ENCODE data around the gene PDLIM5. TPM values are rescaled to one million over a fixed set of nuclear protein-coding genes. Genes with fewer than 3 reads are reported as not detected.
"Not testable (repeated sequence)": the region's sequence is repeated elsewhere in the genome, so short reads cannot be mapped to it uniquely, and the experiment has no call there.

The PDLIM5 gene
- total RNA-seq, 8 experiments from 2014 or later = 11.9 to 71.2 (median 30.5) TPM

DNA sequence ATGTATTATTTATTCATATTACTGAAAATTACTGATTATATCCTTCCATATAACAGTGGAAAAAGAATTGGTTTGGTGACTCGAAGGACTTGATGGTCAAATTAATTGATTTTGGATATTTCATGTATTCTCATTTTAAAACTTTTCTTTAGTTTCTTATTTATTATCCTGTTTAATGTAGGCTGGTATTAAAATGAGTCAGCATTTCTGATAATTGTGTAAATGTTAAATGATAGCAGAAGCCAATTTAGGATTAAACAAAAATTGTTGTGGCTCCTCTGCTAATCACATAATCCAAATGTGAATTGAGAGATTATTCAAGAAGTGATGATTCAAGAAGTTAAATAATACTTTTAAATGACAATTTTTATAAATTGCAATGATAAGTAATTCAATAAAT lies 38.7 kb downstream of the PDLIM5 start:
- H3K4me3 ChIP-seq = no peak overlapping the region
- H3K4me1 ChIP-seq (replicated peaks in 1 of 2) = no peaks in the 10 kb centered on the region
- H3K27ac ChIP-seq = no peak overlapping the region
- WGBS, 10 experiments = 80 to 100% (median 92%) methylated on average over 1 of the region's 1 CpG; no CpG with 5 or more reads in 1 of the 10 experiments
- in situ Hi-C loops (cut with MboI; ENCODE audit: low pct_unique_long_range_greater_than_20kb in 2 of 9, low sequenced_read_pairs in 9 of 9, unreplicated experiment in 9 of 9) = no loop called here
- ATAC-seq (replicated peaks in 6 of 8) = no peak

- H3K27ac ChIP-seq = no peak overlapping the region
- ATAC-seq (replicated peaks in 6 of 8) = no peak
- no peaks in the 10 kb centered on the region for H3K4me1 ChIP-seq (replicated peaks in 1 of 2)
- in situ Hi-C loops (cut with MboI; ENCODE audit: low pct_unique_long_range_greater_than_20kb in 2 of 9, low sequenced_read_pairs in 9 of 9, unreplicated experiment in 9 of 9) = no loop called here
- WGBS, 10 experiments = 7 to 100% (median 90%) methylated on average over 1 to 2 of the region's 2 CpGs; no CpG with 5 or more reads in 1 of the 10 experiments
- H3K4me3 ChIP-seq = no peak overlapping the region
Measured at GRCh38 chr4:94491322-94491721, 39.6 kb downstream of the PDLIM5 start.

DNA sequence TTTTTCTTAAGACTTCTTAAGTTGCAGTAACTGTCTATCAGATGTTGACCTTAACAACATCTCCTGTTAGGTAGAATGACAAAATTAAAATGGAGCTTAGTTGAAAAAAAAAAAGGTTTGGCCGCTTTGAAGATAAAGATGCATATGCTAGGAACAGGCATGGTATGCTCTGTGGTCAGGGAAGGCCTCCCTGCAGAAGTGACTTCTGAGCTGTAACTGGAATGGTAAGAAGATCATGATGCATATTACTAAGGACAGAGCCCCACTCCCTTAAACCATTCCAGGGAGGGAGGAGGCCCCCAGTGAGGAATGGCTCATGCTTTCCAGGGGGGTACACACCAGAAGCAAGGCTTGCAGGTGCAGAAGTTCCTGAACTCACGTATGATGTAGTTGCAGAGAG lies 43.7 kb downstream of the PDLIM5 start:
- H3K4me1 ChIP-seq (replicated peaks in 1 of 2) = no peaks in the 10 kb centered on the region
- no peak overlapping the region for H3K27ac ChIP-seq
- H3K4me3 ChIP-seq = no peak overlapping the region
- WGBS, 10 experiments = 39 to 100% (median 80%) methylated on average over 1 to 2 of the region's 2 CpGs; no CpG with 5 or more reads in 1 of the 10 experiments
- ATAC-seq (replicated peaks in 6 of 8) = peak in 2 of 8 experiments; percentile 52 to 68
- in situ Hi-C loops (cut with MboI; ENCODE audit: low pct_unique_long_range_greater_than_20kb in 2 of 9, low sequenced_read_pairs in 9 of 9, unreplicated experiment in 9 of 9) = no loop called here

DNA sequence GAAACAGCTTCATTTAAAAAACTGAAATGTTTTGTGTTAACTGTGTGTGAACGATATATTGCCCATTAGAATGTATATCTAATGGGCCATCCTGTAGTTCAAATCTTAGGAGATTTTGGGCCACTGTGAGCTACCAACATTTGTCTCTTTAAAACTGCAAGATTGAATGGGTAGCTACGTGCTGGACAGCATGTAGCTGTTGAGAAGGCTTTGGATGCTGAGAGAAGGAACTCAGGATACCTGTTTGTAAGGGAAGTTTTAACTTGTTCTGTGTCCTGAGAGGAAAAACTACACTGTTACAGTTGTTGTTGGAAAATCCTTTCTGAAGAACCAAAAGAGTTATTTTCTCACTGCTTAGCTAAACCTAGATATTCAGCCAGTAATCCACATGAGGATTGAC lies 45.9 kb downstream of the PDLIM5 start:
- in situ Hi-C loops (cut with MboI; ENCODE audit: low pct_unique_long_range_greater_than_20kb in 2 of 9, low sequenced_read_pairs in 9 of 9, unreplicated experiment in 9 of 9) = no loop called here
- WGBS, 10 experiments = 67 to 100% (median 89%) methylated on average over 1 to 2 of the region's 2 CpGs; no CpG with 5 or more reads in 1 of the 10 experiments
- Histone ChIP-seq H3K27ac (no peak overlapping the region), H3K4me1 (replicated peaks in 1 of 2) (no peaks in the 10 kb centered on the region), H3K4me3 (no peak overlapping the region)
- no peak for ATAC-seq (replicated peaks in 6 of 8)

- H3K4me3 ChIP-seq = no peak overlapping the region
- ATAC-seq (replicated peaks in 6 of 8) = no peak
- H3K4me1 ChIP-seq (replicated peaks in 1 of 2) = no peaks in the 10 kb centered on the region
- WGBS, 10 experiments = 14 to 100% (median 100%) methylated on average over 1 of the region's 1 CpG; no CpG with 5 or more reads in 2 of the 10 experiments
- H3K27ac ChIP-seq = no peak overlapping the region
- in situ Hi-C loops (cut with MboI; ENCODE audit: low pct_unique_long_range_greater_than_20kb in 2 of 9, low sequenced_read_pairs in 9 of 9, unreplicated experiment in 9 of 9) = no loop called here
Measured at GRCh38 chr4:94498502-94498901, 46.8 kb downstream of the PDLIM5 start.

DNA sequence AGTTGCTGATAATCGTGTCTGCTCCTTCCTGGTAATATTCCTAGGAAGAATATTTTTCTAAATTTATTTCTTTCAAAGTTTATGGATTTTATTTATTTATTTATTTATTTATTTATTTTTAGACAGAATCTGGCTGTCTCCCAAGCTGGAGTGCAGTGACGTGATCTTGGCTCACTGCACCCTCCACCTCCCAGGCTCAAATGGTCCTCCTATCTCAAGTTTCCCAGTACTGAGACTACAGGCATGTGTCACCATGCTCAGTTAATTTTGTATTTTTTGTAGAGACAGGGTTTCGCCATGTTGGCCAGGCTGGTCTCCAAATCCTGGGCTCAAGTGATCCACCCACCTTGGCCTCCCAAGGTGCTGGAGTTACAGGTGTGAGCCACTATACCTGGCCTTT lies 48.9 kb downstream of the PDLIM5 start:
- Histone ChIP-seq H3K4me1 (replicated peaks in 1 of 2) (no peaks in the 10 kb centered on the region), H3K27ac (no peak overlapping the region), H3K4me3 (no peak overlapping the region)
- ATAC-seq (replicated peaks in 6 of 8) = no peak
- WGBS, 10 experiments = 89 to 100% (median 98%) methylated on average over 1 to 3 of the region's 3 CpGs
- in situ Hi-C loops (cut with MboI; ENCODE audit: low pct_unique_long_range_greater_than_20kb in 2 of 9, low sequenced_read_pairs in 9 of 9, unreplicated experiment in 9 of 9) = no loop called here

DNA sequence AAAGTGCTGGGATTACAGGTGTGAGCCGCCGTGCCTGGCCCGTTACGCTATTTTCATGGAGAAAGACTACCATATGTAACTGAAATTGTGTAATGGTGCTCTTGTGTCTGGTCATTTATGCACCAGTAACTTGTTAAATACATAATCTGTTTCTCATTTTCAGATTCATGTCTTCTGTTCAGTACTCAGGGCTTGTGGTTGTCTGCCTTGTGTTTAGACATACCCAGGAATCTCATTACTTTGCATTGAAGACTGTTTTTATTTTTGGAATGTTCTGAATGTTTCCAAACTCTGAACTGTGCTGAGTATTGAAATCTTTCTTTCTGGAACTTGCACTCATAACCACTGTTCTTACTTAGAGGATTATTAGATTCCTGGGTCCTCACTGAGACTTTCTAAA lies 52.8 kb downstream of the PDLIM5 start:
- 94 to 100% methylated on average over 2 to 4 of the region's 4 CpGs; no CpG with 5 or more reads in 8 of the 10 experiments for WGBS, 10 experiments
- Histone ChIP-seq H3K4me1 (replicated peaks in 1 of 2) (no peaks in the 10 kb centered on the region), H3K4me3 (no peak overlapping the region), H3K27ac (no peak overlapping the region)
- in situ Hi-C loops (cut with MboI; ENCODE audit: low pct_unique_long_range_greater_than_20kb in 2 of 9, low sequenced_read_pairs in 9 of 9, unreplicated experiment in 9 of 9) = no loop called here
- ATAC-seq (replicated peaks in 6 of 8) = peak in 1 of 8 experiments; percentile 14

GRCh38 chr4:94506822-94507221 lies 55.1 kb downstream of the PDLIM5 start:
- Histone ChIP-seq H3K4me3 (no peak overlapping the region), H3K4me1 (replicated peaks in 1 of 2) (no peaks in the 10 kb centered on the region), H3K27ac (no peak overlapping the region)
- 93 to 100% (median 100%) methylated on average over 1 to 4 of the region's 7 CpGs; no CpG with 5 or more reads in 5 of the 10 experiments for WGBS, 10 experiments
- in situ Hi-C loops (cut with MboI; ENCODE audit: low pct_unique_long_range_greater_than_20kb in 2 of 9, low sequenced_read_pairs in 9 of 9, unreplicated experiment in 9 of 9) = no loop called here
- no peak for ATAC-seq (replicated peaks in 6 of 8)

DNA sequence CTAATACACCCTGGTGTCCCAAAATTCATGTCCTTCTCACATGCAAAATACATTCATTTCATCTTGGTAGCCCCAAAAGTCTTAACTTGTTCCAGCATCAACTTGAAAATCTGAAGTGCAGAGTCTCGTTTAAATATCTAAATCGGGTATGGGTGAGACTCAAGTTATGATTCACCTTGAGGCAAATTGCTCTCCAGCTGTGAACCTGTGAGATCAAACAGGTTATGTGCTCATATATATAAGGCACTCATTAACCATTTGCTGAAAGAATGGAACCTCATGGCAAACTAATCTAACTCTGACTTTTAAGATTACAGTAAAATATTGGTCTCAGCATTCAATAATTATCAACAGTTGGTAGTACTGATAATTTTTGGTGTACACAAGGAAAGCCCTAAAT lies 55.5 kb downstream of the PDLIM5 start:
- in situ Hi-C loops (cut with MboI; ENCODE audit: low pct_unique_long_range_greater_than_20kb in 2 of 9, low sequenced_read_pairs in 9 of 9, unreplicated experiment in 9 of 9) = no loop called here
- WGBS, 10 experiments = 75 to 100% (median 92%) methylated on average over 2 of the region's 2 CpGs; no CpG with 5 or more reads in 4 of the 10 experiments
- no peak overlapping the region for H3K4me3 ChIP-seq
- ATAC-seq (replicated peaks in 6 of 8) = no peak
- no peaks in the 10 kb centered on the region for H3K4me1 ChIP-seq (replicated peaks in 1 of 2)
- no peak overlapping the region for H3K27ac ChIP-seq

DNA sequence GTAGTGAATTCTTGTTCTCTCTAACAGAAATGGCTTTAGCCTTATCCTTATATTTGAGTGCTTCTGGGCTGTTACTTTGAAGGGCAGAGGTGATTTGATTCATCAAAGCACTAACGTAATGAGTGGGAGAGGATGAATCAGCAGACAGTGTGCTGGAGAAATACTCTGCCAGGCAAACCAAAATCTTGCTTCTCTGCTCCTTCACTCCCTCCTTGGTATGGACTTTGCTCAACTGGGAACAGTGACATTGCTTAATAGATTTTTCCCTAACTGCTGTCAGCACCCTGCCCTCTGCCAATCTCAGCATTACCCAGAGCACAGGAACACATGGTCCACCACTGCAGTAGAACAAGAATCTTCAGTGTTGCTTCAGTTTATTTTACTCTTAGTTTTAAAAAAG lies 56.0 kb downstream of the PDLIM5 start:
- Histone ChIP-seq H3K4me3 (no peak overlapping the region), H3K4me1 (replicated peaks in 1 of 2) (no peaks in the 10 kb centered on the region), H3K27ac (no peak overlapping the region)
- ATAC-seq (replicated peaks in 6 of 8) = peak in 5 of 8 experiments; percentile 21 to 73 (median 68)
- in situ Hi-C loops (cut with MboI; ENCODE audit: low pct_unique_long_range_greater_than_20kb in 2 of 9, low sequenced_read_pairs in 9 of 9, unreplicated experiment in 9 of 9) = no loop called here
- WGBS, 10 experiments = 10 to 100% (median 60%) methylated on average over 1 of the region's 1 CpG; no CpG with 5 or more reads in 2 of the 10 experiments

GRCh38 chr4:94508296-94508695 lies 56.6 kb downstream of the PDLIM5 start:
- no peak for ATAC-seq (replicated peaks in 6 of 8)

DNA sequence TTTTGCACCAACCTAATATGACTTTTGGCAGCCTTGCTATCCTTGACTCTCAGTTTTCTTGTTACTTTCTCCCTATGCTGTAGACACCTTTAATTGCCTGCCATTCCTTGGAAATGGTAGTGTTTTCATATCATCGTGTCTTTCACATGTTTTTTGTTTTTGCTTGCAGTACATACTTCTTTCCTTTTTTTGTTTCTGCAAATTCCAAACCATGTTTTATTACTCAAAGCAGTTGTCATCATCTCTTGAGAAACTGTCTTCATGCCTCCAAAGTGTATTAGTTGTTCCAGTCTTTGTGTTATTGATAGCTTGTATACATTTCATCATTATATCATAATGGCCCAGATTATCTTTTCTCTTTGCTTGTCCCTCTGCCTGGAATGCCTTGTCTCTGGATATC lies 57.1 kb downstream of the PDLIM5 start:
- Histone ChIP-seq H3K4me3 (no peak overlapping the region), H3K27ac (no peak overlapping the region), H3K4me1 (replicated peaks in 1 of 2) (no peaks in the 10 kb centered on the region)
- in situ Hi-C loops (cut with MboI; ENCODE audit: low pct_unique_long_range_greater_than_20kb in 2 of 9, low sequenced_read_pairs in 9 of 9, unreplicated experiment in 9 of 9) = no loop called here
- 0 to 100% (median 9%) methylated on average over 1 of the region's 1 CpG; no CpG with 5 or more reads in 3 of the 10 experiments for WGBS, 10 experiments
- ATAC-seq (replicated peaks in 6 of 8) = no peak

More at GRCh38 chr4:94508296-94508695, 56.6 kb downstream of the PDLIM5 start:
- no peaks in the 10 kb centered on the region for H3K4me1 ChIP-seq (replicated peaks in 1 of 2)
- no peak overlapping the region for H3K4me3 ChIP-seq
- H3K27ac ChIP-seq = no peak overlapping the region
- WGBS, 10 experiments = 67 to 100% (median 94%) methylated on average over 1 of the region's 1 CpG; no CpG with 5 or more reads in 4 of the 10 experiments
- in situ Hi-C loops (cut with MboI; ENCODE audit: low pct_unique_long_range_greater_than_20kb in 2 of 9, low sequenced_read_pairs in 9 of 9, unreplicated experiment in 9 of 9) = no loop called here

- ATAC-seq (replicated peaks in 6 of 8) = no peak
- no peaks in the 10 kb centered on the region for H3K4me1 ChIP-seq (replicated peaks in 1 of 2)
- H3K27ac ChIP-seq = no peak overlapping the region
- WGBS, 10 experiments = 80 to 100% (median 100%) methylated on average over 1 of the region's 1 CpG; no CpG with 5 or more reads in 2 of the 10 experiments
- H3K4me3 ChIP-seq = no peak overlapping the region
- in situ Hi-C loops (cut with MboI; ENCODE audit: low pct_unique_long_range_greater_than_20kb in 2 of 9, low sequenced_read_pairs in 9 of 9, unreplicated experiment in 9 of 9) = no loop called here
Measured at GRCh38 chr4:94511591-94511990, 59.8 kb downstream of the PDLIM5 start.

GRCh38 chr4:94513532-94513931 lies 61.8 kb downstream of the PDLIM5 start:
- H3K27ac ChIP-seq; ATAC-seq (replicated peaks in 6 of 8); H3K4me3 ChIP-seq; H3K4me1 ChIP-seq (replicated peaks in 1 of 2); in situ Hi-C loops (cut with MboI; ENCODE audit: low pct_unique_long_range_greater_than_20kb in 2 of 9, low sequenced_read_pairs in 9 of 9, unreplicated experiment in 9 of 9): not testable (repeated sequence)
- WGBS, 10 experiments = 88 to 100% (median 100%) methylated on average over 1 to 2 of the region's 2 CpGs; no CpG with 5 or more reads in 1 of the 10 experiments
